Heart left ventricle (tissue), 16 donors: ENCODE results near the gene ARL5C. TPM values are rescaled to one million over a fixed set of nuclear protein-coding genes. Genes with fewer than 3 reads are reported as not detected.

Experiments
- ATAC-seq, 4 donors: fragments of 200-7000 bp; cut with Tn5 transposase; one replicate each; pipeline ENCODE4 v1.9.1; 2020 to 2022; ENCODE audit warnings: moderate library complexity in 4 of 4, mild to moderate bottlenecking in 3 of 4, moderate number of reproducible peaks in 1 of 4
- DNase-seq, 5 donors: peaks; one replicate each; pipeline ENCODE4 v3.0.0-alpha.2; 2020
- H3K27ac ChIP-seq, 12 donors: fragments of 200-600 bp; sonication (generic) in 4 of 12; one replicate each; pipeline versions ENCODE4 v1.5.0 to v1.8.0; 2016 to 2022; ENCODE audit warnings: mild to moderate bottlenecking in 2 of 12
- H3K27me3 ChIP-seq, 9 donors: fragments of 200-600 bp; sonication (generic) in 2 of 9; one replicate each; pipeline versions ENCODE4 v1.5.1 to v1.8.0; 2016 to 2022; ENCODE audit warnings: mild to moderate bottlenecking in 3 of 9
- H3K36me3 ChIP-seq, 9 donors: fragments of 200-600 bp; sonication (generic) in 2 of 9; one replicate each; pipeline versions ENCODE4 v1.5.0 to v1.8.0; 2018 to 2022; ENCODE audit warnings: mild to moderate bottlenecking in 2 of 9
- H3K4me1 ChIP-seq, 12 donors: fragments of 200-600 bp; sonication (generic) in 4 of 12; one replicate each; pipeline versions ENCODE4 v1.5.0 to v1.8.0; 2016 to 2022; ENCODE audit warnings: mild to moderate bottlenecking in 3 of 12
- H3K4me3 ChIP-seq, 12 donors: fragments of 200-600 bp; sonication (generic) in 4 of 12; one replicate each; pipeline versions ENCODE4 v1.5.0 to v1.8.0; 2017 to 2022; ENCODE audit warnings: mild to moderate bottlenecking in 9 of 12, moderate library complexity in 4 of 12
- H3K9me3 ChIP-seq, 12 donors: fragments of 200-600 bp; sonication (generic) in 4 of 12; one replicate each; pipeline versions ENCODE4 v1.5.0 to v1.8.0; 2016 to 2022; ENCODE audit warnings: mild to moderate bottlenecking in 1 of 12
- POLR2A ChIP-seq, 2 donors: fragments of 450-650 bp; IDR thresholded peaks; one replicate each; pipeline ENCODE4 v1.6.1; 2017; ENCODE audit warnings: antibody characterized with exemption in 2 of 2, mild to moderate bottlenecking in 2 of 2, moderate library complexity in 2 of 2
- WGBS, 4 donors: extraction: QIAGEN DNeasy Blood & Tissue Kit in 2 of 4; methylation state at CpG; one replicate each; pipeline versions ENCODE4 v1.1.5 to v1.1.7; 2013 to 2018; 5-methylcytosine and 5-hydroxymethylcytosine counted together
- intact Hi-C, 10 donors: fragments of 100-400 bp; cut with DNase I; formaldehyde crosslinking; loops; one replicate each; pipeline versions ENCODE4 v1.11.1 to v1.14.2; 2022
- polyA plus RNA-seq, 2 donors: library from polyadenylated mRNA; stranded (reverse); fragments of 200-250 nt; gene quantifications; one replicate each; pipeline ENCODE4 v1.2.3, GENCODE V29; 2013
- total RNA-seq, 9 donors: library from RNA; depleted of rRNA in 2 of 9; stranded (reverse); fragments of >200 nt in 2 of 9; fragmentation: NEBNext Ultra II Directional in 3 of 9; extraction: Animal tissue kit (Norgen Biotek cat#: 25700) in 3 of 9; gene quantifications; one replicate each; pipeline versions ENCODE4 v1.1.0 to v1.2.4, GENCODE V29; 2016 to 2023
- TF ChIP-seq, protein P1 (sequence below), 12 donors: fragments of 200-600 bp; sonication (generic) in 4 of 12; IDR thresholded peaks; one replicate each; pipeline versions ENCODE4 v1.5.0 to v1.8.0; 2018 to 2022; ENCODE audit warnings: antibody characterized with exemption in 12 of 12, mild to moderate bottlenecking in 5 of 12
- donor health status: ischemic (EF 13 %, LVEDD 7.1; RV severe dilation, severe dysfunction).
- donor health status: healthy with polysubstance abuse.
- donor health status: DM: no; HTN: yes; CAD: no.
- donor health status: DM: no; HTN: no; CAD: no.
- donor health status: ischemic (EF 25% LVEDD 6.9; RV normal size, moderate dysfunction).
- donor health status: ischemic (EF 25% LVEDD 5.7; RV mildly dilated, moderate dysfunction).
- donor health status: healthy.
- donor health status: DM: yes; HTN: yes; CAD: no.
- donor health status: ischemic (EF 35%, LVEDD 5.7; RV mildly dilated, moderate dysfunction).
- donor health status: nonischemic (EF 11% LVEDD 7.7; RV severe dilation, severe dysfunction).
- donor health status: DM: yes; HTN: yes; CAD: no.
- donor health status: PGD.
- donor health status: ischemic (EF 29% LVEDD 5.4; RV normal size, mild dysfunction).
- donor health status: nonischemic (EF 23%, LVEDD 6.1; RV moderate dilation, normal function).

The ARL5C gene
- total and polyA plus RNA-seq, 11 donors: not detected

DNA sequence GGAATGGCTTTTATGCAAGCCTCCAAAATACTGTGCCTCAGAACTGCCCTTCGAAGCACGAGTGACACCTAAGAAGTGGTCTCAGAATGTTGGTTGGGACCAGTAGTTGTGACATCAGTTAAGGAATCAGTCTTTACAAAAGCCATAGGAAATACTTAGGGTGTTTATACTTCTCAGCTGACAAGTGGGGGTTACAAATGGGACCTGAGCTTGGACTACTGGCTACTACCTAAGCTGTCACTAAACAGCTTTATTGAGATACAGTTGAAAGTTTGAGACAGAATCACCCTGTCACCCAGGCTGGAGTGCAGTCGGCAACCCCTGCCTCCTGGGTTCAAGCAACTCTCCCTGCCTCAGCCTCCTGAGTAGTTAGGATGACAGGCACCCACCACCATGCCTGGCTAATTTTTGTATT lies 39.2 kb upstream of the ARL5C start:
- Histone ChIP-seq H3K9me3 (no peaks in the 10 kb centered on the region), H3K4me1 (peaks cover 3 to 36% (median 25%) of the 10 kb centered on the region in 12 donors), H3K27me3 (peaks cover 0 to 7% (median 0%) of the 10 kb centered on the region in 9 donors), H3K27ac (no peak overlapping the region), H3K4me3 (no peak overlapping the region), H3K36me3 (peaks cover 11 to 44% (median 43%) of the 10 kb centered on the region in 9 donors)
- DNase-seq (no peak), ATAC-seq (no peak)
- WGBS, 4 donors: 81 to 83% (median 81%) methylated on average over 3 of the region's 3 CpGs
- intact Hi-C loops: loop anchor here in 5 of 10 donors (5.0 kb wide), 1 partner anchor 37 kb away; no protein-coding TSS in a partner anchor
- TF ChIP-seq POLR2A (IDR thresholded peaks at IDR 0.05): no peak
- TF ChIP-seq, protein P1, sequence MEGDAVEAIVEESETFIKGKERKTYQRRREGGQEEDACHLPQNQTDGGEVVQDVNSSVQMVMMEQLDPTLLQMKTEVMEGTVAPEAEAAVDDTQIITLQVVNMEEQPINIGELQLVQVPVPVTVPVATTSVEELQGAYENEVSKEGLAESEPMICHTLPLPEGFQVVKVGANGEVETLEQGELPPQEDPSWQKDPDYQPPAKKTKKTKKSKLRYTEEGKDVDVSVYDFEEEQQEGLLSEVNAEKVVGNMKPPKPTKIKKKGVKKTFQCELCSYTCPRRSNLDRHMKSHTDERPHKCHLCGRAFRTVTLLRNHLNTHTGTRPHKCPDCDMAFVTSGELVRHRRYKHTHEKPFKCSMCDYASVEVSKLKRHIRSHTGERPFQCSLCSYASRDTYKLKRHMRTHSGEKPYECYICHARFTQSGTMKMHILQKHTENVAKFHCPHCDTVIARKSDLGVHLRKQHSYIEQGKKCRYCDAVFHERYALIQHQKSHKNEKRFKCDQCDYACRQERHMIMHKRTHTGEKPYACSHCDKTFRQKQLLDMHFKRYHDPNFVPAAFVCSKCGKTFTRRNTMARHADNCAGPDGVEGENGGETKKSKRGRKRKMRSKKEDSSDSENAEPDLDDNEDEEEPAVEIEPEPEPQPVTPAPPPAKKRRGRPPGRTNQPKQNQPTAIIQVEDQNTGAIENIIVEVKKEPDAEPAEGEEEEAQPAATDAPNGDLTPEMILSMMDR (IDR thresholded peaks at IDR 0.05): no peak

DNA sequence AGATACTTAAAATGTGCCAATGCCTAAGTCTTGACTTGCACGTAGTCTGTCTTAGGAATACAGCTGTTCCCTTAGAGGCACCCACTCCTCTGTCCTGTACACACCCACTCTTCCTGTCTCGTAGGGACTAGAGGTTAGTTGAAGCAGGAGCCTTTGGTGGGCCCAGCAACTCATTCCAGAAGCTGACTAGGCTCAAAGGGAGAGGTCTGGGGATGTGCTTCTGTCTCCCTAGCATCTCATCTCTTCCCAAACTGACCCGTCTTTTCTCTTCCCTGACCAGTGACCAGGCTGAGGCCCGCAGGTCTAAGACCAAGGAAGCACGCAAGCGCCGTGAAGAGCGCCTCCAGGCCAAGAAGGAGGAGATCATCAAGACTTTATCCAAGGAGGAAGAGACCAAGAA lies 38.3 kb upstream of the ARL5C start:
- TF ChIP-seq, protein P1 (IDR thresholded peaks at IDR 0.05): no peak
- TF ChIP-seq POLR2A (IDR thresholded peaks at IDR 0.05): no peak
- no peaks in the 10 kb centered on the region for H3K9me3 ChIP-seq
- peaks cover 11 to 44% (median 43%) of the 10 kb centered on the region in 9 donors for H3K36me3 ChIP-seq
- no peak overlapping the region for H3K27ac ChIP-seq
- H3K4me1 ChIP-seq: peaks cover 0 to 31% (median 18%) of the 10 kb centered on the region in 12 donors
- no peak for DNase-seq
- H3K27me3 ChIP-seq: no peaks in the 10 kb centered on the region
- no peak for ATAC-seq
- intact Hi-C loops: no loop called here
- WGBS, 4 donors: 76 to 87% (median 84%) methylated on average over 8 of the region's 8 CpGs
- no peak overlapping the region for H3K4me3 ChIP-seq

DNA sequence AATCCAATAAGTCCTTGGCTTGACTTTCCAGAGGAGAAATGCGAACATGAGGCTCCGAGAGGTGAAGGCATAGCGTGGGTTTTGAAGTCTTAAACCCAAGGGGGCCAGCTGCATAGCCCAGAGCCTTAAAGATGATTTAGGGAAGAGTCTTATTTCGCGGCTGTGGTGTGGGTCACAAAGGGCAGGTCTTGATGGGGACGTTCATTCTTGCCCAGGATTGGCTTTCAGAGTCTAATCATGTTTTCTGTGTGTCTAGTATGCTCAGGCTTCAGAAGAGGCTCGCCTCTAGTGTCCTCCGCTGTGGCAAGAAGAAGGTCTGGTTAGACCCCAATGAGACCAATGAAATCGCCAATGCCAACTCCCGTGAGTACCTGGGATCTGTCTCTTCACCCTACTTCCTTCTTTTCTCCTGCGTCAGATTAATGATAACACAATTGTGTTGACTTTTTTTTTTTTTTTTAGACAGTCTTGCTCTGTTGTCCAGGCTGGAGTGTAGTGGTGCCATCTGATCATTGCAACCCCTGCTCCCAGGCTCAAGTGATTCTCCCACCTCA lies 35.1 kb upstream of the ARL5C start:
- no peak for ATAC-seq

More for the DNA sequence above, 35.1 kb upstream of the ARL5C start:
- H3K36me3 ChIP-seq: peaks cover 11 to 44% (median 43%) of the 10 kb centered on the region in 9 donors
- intact Hi-C loops: no loop called here
- peaks cover 0 to 47% (median 25%) of the 10 kb centered on the region in 12 donors for H3K4me1 ChIP-seq
- no peak for DNase-seq
- H3K9me3 ChIP-seq: no peaks in the 10 kb centered on the region
- WGBS, 4 donors: 47 to 58% (median 49%) methylated on average over 11 of the region's 11 CpGs
- TF ChIP-seq, protein P1 (IDR thresholded peaks at IDR 0.05): no peak
- no peak for TF ChIP-seq POLR2A (IDR thresholded peaks at IDR 0.05)
- no peaks in the 10 kb centered on the region for H3K27me3 ChIP-seq
- peak overlapping the region; percentile 71 to 99 (median 82) for H3K4me3 ChIP-seq
- H3K27ac ChIP-seq: peak overlapping the region in 10 of 12 donors; percentile 92 to 100 (median 98)
